Neural crest cell (in vitro differentiated cells): ENCODE results near the gene EFCC1. TPM values are rescaled to one million over a fixed set of nuclear protein-coding genes. Genes with fewer than 3 reads are reported as not detected.
A peak's percentile ranks its signal among the peaks of the same experiment; 100 is the strongest.

Source experiments
- DNase-seq: peaks from one replicate; pipeline ENCODE4 v3.0.0; 2021; ENCODE audit warnings: low read depth, mixed read lengths, low spot score
- H3K27ac Mint-ChIP-seq: one replicate; pipeline ENCODE4 v1.8.0; 2021; ENCODE audit warnings: mild to moderate bottlenecking, mixed read lengths; ENCODE audit not compliant: unreplicated experiment
- H3K27me3 Mint-ChIP-seq: 2 replicates; pipeline ENCODE4 v1.8.0; 2021; ENCODE audit warnings: low read depth, mild to moderate bottlenecking, mixed read lengths
- H3K36me3 Mint-ChIP-seq: 2 replicates; pipeline ENCODE4 v1.8.0; 2021; ENCODE audit warnings: low read depth, mild to moderate bottlenecking, mixed read lengths
- H3K4me1 Mint-ChIP-seq: 2 replicates; pipeline ENCODE4 v1.8.0; 2021; ENCODE audit warnings: mixed read lengths
- H3K4me3 Mint-ChIP-seq: one replicate; pipeline ENCODE4 v1.8.0; 2021; ENCODE audit warnings: mild to moderate bottlenecking, mixed read lengths
- H3K9me3 Mint-ChIP-seq: 2 replicates; pipeline ENCODE4 v1.8.0; 2021; ENCODE audit warnings: mixed read lengths
- total RNA-seq: library from RNA; stranded (reverse); gene quantifications from 2 replicates; pipeline ENCODE4 v1.2.1, GENCODE V29; 2021
- TF ChIP-seq, protein P1 (sequence below): fragments of 200-600 bp; sonication (generic); conservative IDR thresholded peaks from 2 replicates; pipeline ENCODE4 v1.5.0; 2021; ENCODE audit warnings: antibody characterized with exemption, mild to moderate bottlenecking

The EFCC1 gene
- total RNA-seq, 1 donor from 2014 or later = 11.8 TPM

GRCh38 chr3:128992926-128993460 is 8.1 kb upstream of the EFCC1 start:
- Mint-ChIP-seq H3K27me3 (no peaks in the 10 kb centered on the region), H3K27ac (peak overlapping the region; percentile 50), H3K4me1 (peaks cover 48% of the 10 kb centered on the region), H3K4me3 (peak overlapping the region; percentile 84), H3K9me3 (no peaks in the 10 kb centered on the region), H3K36me3 (no peaks in the 10 kb centered on the region)
- no peak for DNase-seq
- TF ChIP-seq, protein P1, sequence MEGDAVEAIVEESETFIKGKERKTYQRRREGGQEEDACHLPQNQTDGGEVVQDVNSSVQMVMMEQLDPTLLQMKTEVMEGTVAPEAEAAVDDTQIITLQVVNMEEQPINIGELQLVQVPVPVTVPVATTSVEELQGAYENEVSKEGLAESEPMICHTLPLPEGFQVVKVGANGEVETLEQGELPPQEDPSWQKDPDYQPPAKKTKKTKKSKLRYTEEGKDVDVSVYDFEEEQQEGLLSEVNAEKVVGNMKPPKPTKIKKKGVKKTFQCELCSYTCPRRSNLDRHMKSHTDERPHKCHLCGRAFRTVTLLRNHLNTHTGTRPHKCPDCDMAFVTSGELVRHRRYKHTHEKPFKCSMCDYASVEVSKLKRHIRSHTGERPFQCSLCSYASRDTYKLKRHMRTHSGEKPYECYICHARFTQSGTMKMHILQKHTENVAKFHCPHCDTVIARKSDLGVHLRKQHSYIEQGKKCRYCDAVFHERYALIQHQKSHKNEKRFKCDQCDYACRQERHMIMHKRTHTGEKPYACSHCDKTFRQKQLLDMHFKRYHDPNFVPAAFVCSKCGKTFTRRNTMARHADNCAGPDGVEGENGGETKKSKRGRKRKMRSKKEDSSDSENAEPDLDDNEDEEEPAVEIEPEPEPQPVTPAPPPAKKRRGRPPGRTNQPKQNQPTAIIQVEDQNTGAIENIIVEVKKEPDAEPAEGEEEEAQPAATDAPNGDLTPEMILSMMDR = no peak

DNA sequence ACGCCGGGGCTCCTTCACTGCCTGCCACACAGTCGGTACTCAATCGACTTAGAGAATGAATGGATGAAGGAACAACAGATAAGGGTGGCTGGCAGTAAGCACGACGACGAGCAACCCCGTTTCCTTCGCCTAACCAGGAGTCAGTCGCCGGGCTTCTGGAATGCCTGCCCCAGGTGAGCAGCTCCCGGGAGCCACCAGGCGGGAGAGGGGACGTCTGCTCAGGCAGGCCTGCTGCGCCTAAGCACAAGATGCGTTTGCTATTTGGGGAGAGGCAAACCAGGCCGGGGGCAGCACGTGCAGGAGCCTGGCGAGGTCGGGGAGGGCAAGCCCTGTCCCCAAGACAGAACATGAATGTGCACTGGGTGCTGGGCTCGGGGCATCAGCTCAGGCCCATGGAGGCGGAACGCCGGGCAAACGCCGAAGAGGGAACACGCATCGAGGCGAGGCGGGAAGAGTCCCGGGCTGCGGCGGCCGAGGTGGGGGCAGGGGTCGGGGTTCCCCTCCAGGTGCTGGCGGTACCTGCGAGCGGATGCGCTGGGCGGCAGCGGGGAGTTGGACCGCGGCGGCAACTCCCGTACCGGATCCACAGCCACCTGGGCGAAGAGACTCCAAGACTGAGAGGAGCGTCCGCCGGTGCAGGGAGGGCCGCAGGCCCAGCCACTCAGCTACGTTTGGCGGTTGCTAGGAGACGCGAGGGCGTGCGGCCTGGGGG is 7.5 kb upstream of the EFCC1 start, which contains the start of gene CFAP92:
Gene CFAP92, minus strand, starts transcription at position 616 of the 712 bp plus-strand sequence. CDS start 772 bp downstream, outside the sequence.
- Mint-ChIP-seq H3K9me3 (no peaks in the 10 kb centered on the region), H3K27me3 (no peaks in the 10 kb centered on the region), H3K4me1 (peaks cover 54% of the 10 kb centered on the region), H3K36me3 (no peaks in the 10 kb centered on the region), H3K4me3 (peak within 1 kb of the TSS; percentile 84), H3K27ac (peak within 1 kb of the TSS; percentile 50)
- TF ChIP-seq, protein P1 = no peak
- peak; percentile 89 for DNase-seq

GRCh38 chr3:128994173-128994512 is 7.0 kb upstream of the EFCC1 start:
- peak overlapping the region; percentile 84 for H3K4me3 Mint-ChIP-seq
- TF ChIP-seq, protein P1 = no peak
- H3K27me3 Mint-ChIP-seq = peaks cover 2% of the 10 kb centered on the region
- peaks cover 60% of the 10 kb centered on the region for H3K4me1 Mint-ChIP-seq
- no peaks in the 10 kb centered on the region for H3K9me3 Mint-ChIP-seq
- DNase-seq = no peak
- no peaks in the 10 kb centered on the region for H3K36me3 Mint-ChIP-seq
- no peak overlapping the region for H3K27ac Mint-ChIP-seq

DNA sequence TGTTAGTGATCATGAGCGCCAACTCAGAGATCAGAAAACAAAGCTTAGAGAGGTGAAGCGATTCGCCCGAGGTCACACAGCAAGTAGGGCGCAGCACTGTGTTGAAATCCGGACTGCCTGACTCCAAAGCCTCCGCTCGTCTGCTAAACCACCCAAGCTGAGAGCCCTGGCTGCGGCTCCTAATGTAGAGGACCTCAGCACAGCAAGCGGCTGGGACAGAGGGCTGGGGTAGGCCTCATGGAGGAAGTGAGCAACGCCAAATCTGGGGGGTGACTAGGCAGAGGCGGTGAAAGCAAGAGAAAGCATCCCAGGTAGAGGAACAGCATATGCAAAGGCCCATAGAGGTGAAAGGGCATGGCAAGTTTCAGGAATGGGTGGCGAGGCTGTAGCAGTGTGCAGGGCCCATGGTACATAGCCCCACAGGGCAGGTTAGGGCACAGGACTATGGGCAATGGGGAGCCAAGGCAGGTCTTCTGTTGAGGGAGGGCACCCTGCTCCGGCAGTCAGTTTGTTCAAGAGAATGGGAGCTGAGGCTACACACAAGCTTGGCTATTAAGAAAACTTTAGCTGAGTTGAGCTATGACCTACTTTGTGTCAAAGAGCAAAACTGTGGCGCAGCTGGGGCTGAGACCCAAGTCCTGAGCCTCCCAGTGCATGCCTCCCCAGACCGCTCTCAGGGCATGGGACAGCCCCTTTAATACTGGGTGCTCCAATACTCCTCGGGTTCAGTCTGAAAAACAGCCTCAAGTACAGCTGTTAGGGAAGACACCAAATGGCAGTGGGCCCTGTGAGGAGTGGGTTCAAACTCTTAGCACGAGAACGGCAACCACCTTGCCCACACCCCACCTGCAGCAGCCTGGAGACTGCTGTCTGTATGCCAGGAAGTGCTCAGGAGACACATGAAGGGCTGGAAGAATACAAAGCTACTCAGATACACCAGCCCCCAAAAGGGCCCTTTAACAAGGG is 6.2 kb upstream of the EFCC1 start:
- peaks cover 65% of the 10 kb centered on the region for H3K4me1 Mint-ChIP-seq
- no peaks in the 10 kb centered on the region for H3K36me3 Mint-ChIP-seq
- peaks cover 6% of the 10 kb centered on the region for H3K27me3 Mint-ChIP-seq
- no peaks in the 10 kb centered on the region for H3K9me3 Mint-ChIP-seq
- H3K4me3 Mint-ChIP-seq = peak overlapping the region; percentile 84
- TF ChIP-seq, protein P1 = no peak
- DNase-seq = no peak
- peak overlapping the region; percentile 12 for H3K27ac Mint-ChIP-seq

GRCh38 chr3:128995737-128996136 is 5.4 kb upstream of the EFCC1 start:
- Mint-ChIP-seq H3K4me1 (peaks cover 74% of the 10 kb centered on the region), H3K27ac (peak overlapping the region; percentile 92), H3K4me3 (peak overlapping the region; percentile 74), H3K9me3 (no peaks in the 10 kb centered on the region), H3K27me3 (peaks cover 15% of the 10 kb centered on the region), H3K36me3 (no peaks in the 10 kb centered on the region)
- no peak for DNase-seq
- TF ChIP-seq, protein P1 = no peak
